ENCODE measurements around the gene ANKS6.

DNA sequence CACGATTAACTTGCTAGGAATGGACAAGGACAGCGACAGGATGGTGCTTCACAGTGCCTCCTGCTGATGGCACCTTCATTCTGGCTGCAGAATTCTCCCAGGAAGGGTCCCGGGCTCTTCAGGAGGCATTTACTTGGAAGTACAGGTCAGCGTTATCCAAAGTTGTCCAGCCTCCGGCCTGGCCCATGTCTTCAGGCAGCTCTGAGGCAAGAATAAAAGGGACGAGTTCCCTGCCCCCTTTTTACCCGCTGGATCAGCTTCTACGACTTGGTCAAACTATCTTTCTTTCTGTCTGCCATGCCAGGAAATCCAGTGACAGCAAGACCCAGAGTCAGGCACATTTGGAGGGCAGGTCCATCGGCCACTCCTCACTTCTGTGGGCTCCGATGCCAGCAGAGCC, 64.3 kb downstream of the ANKS6 start:
- TF ChIP-seq EZH2phosphoT487 (IDR thresholded peaks at IDR 0.05; ENCODE audit: borderline replicate concordance, low read length), result no peak
- TF ChIP-seq, protein P1, sequence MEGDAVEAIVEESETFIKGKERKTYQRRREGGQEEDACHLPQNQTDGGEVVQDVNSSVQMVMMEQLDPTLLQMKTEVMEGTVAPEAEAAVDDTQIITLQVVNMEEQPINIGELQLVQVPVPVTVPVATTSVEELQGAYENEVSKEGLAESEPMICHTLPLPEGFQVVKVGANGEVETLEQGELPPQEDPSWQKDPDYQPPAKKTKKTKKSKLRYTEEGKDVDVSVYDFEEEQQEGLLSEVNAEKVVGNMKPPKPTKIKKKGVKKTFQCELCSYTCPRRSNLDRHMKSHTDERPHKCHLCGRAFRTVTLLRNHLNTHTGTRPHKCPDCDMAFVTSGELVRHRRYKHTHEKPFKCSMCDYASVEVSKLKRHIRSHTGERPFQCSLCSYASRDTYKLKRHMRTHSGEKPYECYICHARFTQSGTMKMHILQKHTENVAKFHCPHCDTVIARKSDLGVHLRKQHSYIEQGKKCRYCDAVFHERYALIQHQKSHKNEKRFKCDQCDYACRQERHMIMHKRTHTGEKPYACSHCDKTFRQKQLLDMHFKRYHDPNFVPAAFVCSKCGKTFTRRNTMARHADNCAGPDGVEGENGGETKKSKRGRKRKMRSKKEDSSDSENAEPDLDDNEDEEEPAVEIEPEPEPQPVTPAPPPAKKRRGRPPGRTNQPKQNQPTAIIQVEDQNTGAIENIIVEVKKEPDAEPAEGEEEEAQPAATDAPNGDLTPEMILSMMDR (IDR thresholded peaks at IDR 0.05; ENCODE audit: low read depth, low read length, poor library complexity, severe bottlenecking), result no peak
